MM.1S (cell line): ENCODE measurements around the gene KDM2A.

Experiments used
- DNase-seq: peaks from one replicate; pipeline ENCODE4 v3.0.0-alpha.2; 2015
- H2AFZ ChIP-seq: fragments of 300-600 bp; sonication (generic); 2 replicates; pipeline ENCODE4 v1.6.0; 2016; ENCODE audit warnings: antibody characterized with exemption, low read length
- H3F3A ChIP-seq: fragments of 300-600 bp; sonication (generic); 2 replicates; pipeline ENCODE4 v1.6.1; 2016; ENCODE audit warnings: mild to moderate bottlenecking, antibody characterized with exemption, low read length, moderate library complexity, mixed read lengths; ENCODE audit not compliant: insufficient read depth
- H3K27ac ChIP-seq: fragments of 300-600 bp; sonication (generic); 2 replicates; pipeline ENCODE4 v1.5.1; 2016; ENCODE audit warnings: mild to moderate bottlenecking, low read length
- H3K27me3 ChIP-seq: fragments of 300-600 bp; sonication (generic); replicated peaks from 2 replicates; pipeline ENCODE4 v1.6.0; 2016; ENCODE audit warnings: low read length; ENCODE audit not compliant: insufficient read depth
- H3K36me3 ChIP-seq: fragments of 300-600 bp; sonication (generic); replicated peaks from 2 replicates; pipeline ENCODE4 v1.6.1; 2016; ENCODE audit warnings: mild to moderate bottlenecking, low read length, mixed read lengths; ENCODE audit not compliant: insufficient read depth
- H3K4me1 ChIP-seq: fragments of 300-600 bp; sonication (generic); 2 replicates; pipeline ENCODE4 v1.6.1; 2016; ENCODE audit warnings: low read length, mixed read lengths
- H3K4me2 ChIP-seq: fragments of 300-600 bp; sonication (generic); 2 replicates; pipeline ENCODE4 v1.6.0; 2016; ENCODE audit warnings: low read depth, low read length
- H3K4me3 ChIP-seq: fragments of 300-600 bp; sonication (generic); 2 replicates; pipeline ENCODE4 v1.5.1; 2016; ENCODE audit warnings: low read length, mixed read lengths
- H3K79me2 ChIP-seq: fragments of 300-600 bp; sonication (generic); 2 replicates; pipeline ENCODE4 v1.6.1; 2016; ENCODE audit warnings: mixed run types, low read length, mixed read lengths
- H3K9ac ChIP-seq: fragments of 300-600 bp; sonication (generic); 2 replicates; pipeline ENCODE4 v1.6.1; 2016; ENCODE audit warnings: low read length, mixed read lengths
- H3K9me2 ChIP-seq: fragments of 300-600 bp; sonication (generic); replicated peaks from 2 replicates; pipeline ENCODE4 v1.6.1; 2016; ENCODE audit warnings: mild to moderate bottlenecking, low read length, mixed read lengths; ENCODE audit not compliant: insufficient read depth
- H3K9me3 ChIP-seq: fragments of 300-600 bp; sonication (generic); replicated peaks from 2 replicates; pipeline ENCODE4 v1.6.1; 2016; ENCODE audit warnings: mild to moderate bottlenecking, low read length, mixed read lengths; ENCODE audit not compliant: insufficient read depth
- H4K20me1 ChIP-seq: fragments of 300-600 bp; sonication (generic); 2 replicates; pipeline ENCODE4 v1.6.1; 2016; ENCODE audit warnings: mild to moderate bottlenecking, low read length, moderate library complexity, mixed read lengths; ENCODE audit not compliant: insufficient read depth
- CTCF ChIP-seq: fragments of 300-600 bp; sonication (generic); IDR thresholded peaks from 2 replicates; pipeline ENCODE4 v1.5.1; 2016; ENCODE audit warnings: antibody characterized with exemption, low read length, mixed read lengths
- EZH2 ChIP-seq: fragments of 300-600 bp; sonication (generic); optimal IDR thresholded peaks from 2 replicates; pipeline ENCODE3; 2017; ENCODE audit warnings: low read depth, mild to moderate bottlenecking, antibody characterized with exemption, low read length, mixed read lengths
- EZH2phosphoT487 ChIP-seq: fragments of 300-600 bp; sonication (generic); IDR thresholded peaks from 2 replicates; pipeline ENCODE4 v1.6.1; 2018; ENCODE audit warnings: antibody characterized with exemption, low read length

KDM2A gene

GRCh38 chr11:67285541-67286498 is 166.8 kb downstream of the KDM2A start:
- Histone ChIP-seq H3K4me1 (peaks cover 19% of the 10 kb centered on the region), H2AFZ (no peak overlapping the region), H3K27ac (peak overlapping the region; percentile 100; the same call in 1 of the 2 replicates), H3K27me3 (no peaks in the 10 kb centered on the region), H3K79me2 (peaks cover 52% of the 10 kb centered on the region), H3K9me2 (no peaks in the 10 kb centered on the region), H3K4me2 (no peak overlapping the region), H3K36me3 (peaks cover 12% of the 10 kb centered on the region; the same call in 1 of the 2 replicates), H3K9me3 (no peaks in the 10 kb centered on the region), H3K9ac (no peak overlapping the region), H4K20me1 (no peaks in the 10 kb centered on the region), H3F3A (peaks cover 39% of the 10 kb centered on the region), H3K4me3 (no peak overlapping the region)
- no peak for DNase-seq
- TF ChIP-seq CTCF (no peak), EZH2phosphoT487 (no peak), EZH2 (no peak)

GRCh38 chr11:67286621-67287333 is 167.7 kb downstream of the KDM2A start:
- H2AFZ ChIP-seq, result no peak overlapping the region
- no peak for DNase-seq
- no peaks in the 10 kb centered on the region for H3K9me2 ChIP-seq
- H3F3A ChIP-seq, result peaks cover 39% of the 10 kb centered on the region
- H3K4me3 ChIP-seq, result no peak overlapping the region
- H3K4me2 ChIP-seq, result no peak overlapping the region
- no peaks in the 10 kb centered on the region for H3K9me3 ChIP-seq
- H3K27ac ChIP-seq, result peak overlapping the region; percentile 100
- peaks cover 51% of the 10 kb centered on the region for H3K79me2 ChIP-seq
- H3K4me1 ChIP-seq, result peaks cover 19% of the 10 kb centered on the region
- TF ChIP-seq CTCF, result peak; percentile 3; the same call in 1 of the 2 replicates
- no peak for TF ChIP-seq EZH2
- H3K9ac ChIP-seq, result no peak overlapping the region
- H3K36me3 ChIP-seq, result peaks cover 10% of the 10 kb centered on the region; the same call in 1 of the 2 replicates
- H3K27me3 ChIP-seq, result no peaks in the 10 kb centered on the region
- H4K20me1 ChIP-seq, result no peaks in the 10 kb centered on the region

- Histone ChIP-seq H4K20me1 (no peaks in the 10 kb centered on the region), H3K79me2 (peaks cover 43% of the 10 kb centered on the region), H3K4me3 (peak overlapping the region; percentile 100; the same call in 1 of the 2 replicates), H3K9me2 (no peaks in the 10 kb centered on the region), H3K9me3 (no peaks in the 10 kb centered on the region), H3K4me2 (peak overlapping the region; percentile 100), H3K4me1 (peaks cover 19% of the 10 kb centered on the region), H3F3A (peaks cover 39% of the 10 kb centered on the region), H3K27ac (peak overlapping the region; percentile 100), H2AFZ (peak overlapping the region; percentile 12; the same call in 1 of the 2 replicates), H3K27me3 (no peaks in the 10 kb centered on the region), H3K36me3 (peaks cover 10% of the 10 kb centered on the region; the same call in 1 of the 2 replicates), H3K9ac (peak overlapping the region; percentile 100)
- no peak for DNase-seq
- TF ChIP-seq EZH2phosphoT487, result no peak
- no peak for TF ChIP-seq EZH2
- TF ChIP-seq CTCF, result no peak
Measured at GRCh38 chr11:67287355-67288197, 168.5 kb downstream of the KDM2A start.
